GM18909 (cell line): ENCODE data around the gene PCDHGB1.
A peak's percentile ranks its signal among the peaks of the same experiment; 100 is the strongest.
"Not testable (repeated sequence)": the region's sequence is repeated elsewhere in the genome, so short reads cannot be mapped to it uniquely, and the experiment has no call there.

Experiments
- ATAC-seq: cut with Tn5 transposase; IDR thresholded peaks from one replicate; pipeline ENCODE4 v1.9.1; 2021; ENCODE audit warnings: mild to moderate bottlenecking; ENCODE audit not compliant: unreplicated experiment, poor library complexity

PCDHGB1 gene

DNA sequence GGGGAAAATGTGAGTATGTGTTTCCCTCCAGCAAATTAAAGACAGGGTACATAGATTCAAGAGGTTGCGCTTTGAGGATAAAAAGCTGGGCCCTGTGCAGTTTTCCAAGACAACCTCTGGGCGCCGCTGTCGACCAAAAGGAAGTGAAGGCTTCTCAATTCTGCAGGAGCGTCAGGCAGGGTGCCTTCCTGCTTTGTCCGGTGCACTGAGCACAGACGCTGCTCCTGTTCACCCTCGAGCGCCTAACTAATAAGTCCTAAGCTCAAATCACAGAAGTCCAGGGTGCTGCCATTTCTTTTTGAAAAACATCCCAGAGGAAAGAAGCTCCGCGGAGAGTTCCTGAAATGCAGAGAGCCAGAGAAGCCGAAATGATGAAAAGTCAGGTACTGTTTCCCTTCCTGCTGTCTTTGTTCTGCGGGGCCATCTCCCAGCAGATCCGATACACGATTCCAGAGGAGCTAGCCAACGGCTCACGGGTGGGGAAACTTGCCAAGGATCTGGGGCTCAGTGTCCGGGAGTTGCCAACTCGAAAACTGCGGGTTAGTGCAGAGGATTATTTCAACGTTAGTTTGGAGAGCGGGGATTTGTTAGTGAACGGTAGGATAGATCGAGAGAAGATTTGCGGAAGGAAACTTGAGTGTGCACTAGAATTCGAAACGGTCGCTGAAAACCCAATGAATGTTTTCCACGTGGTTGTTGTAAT is at the start of gene PCDHGB1:
PCDHGB1 (plus strand) TSS at position 183 of the 703 bp plus-strand sequence; CDS start at position 345, 162 bp downstream.
- ATAC-seq: peak; percentile 54

DNA sequence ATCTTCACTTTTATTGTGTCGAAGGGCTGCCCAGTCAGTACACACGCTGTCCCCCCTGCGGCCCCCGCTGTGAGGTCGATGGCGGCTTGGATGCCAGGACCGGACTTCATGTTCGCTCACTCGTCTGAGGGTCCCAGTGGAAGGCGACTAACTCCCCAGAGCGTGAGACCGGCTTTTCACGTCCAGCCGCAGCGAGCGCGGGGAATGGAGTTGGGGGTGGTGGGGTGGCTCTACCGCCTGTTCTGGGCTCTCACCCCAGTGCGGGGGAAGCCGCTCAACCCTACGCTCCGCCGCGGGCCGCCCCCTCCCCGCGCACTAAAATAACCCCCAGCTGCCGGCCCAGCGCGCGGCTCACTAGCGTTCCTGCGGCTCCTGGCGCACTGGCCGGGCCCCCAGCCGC is 46.1 kb upstream of the PCDHGB1 start, which contains the start of gene SLC25A2:
SLC25A2 (minus strand) TSS at position 294 of the 400 bp plus-strand sequence; CDS start at position 110, 184 bp downstream.
- no peak for ATAC-seq

DNA sequence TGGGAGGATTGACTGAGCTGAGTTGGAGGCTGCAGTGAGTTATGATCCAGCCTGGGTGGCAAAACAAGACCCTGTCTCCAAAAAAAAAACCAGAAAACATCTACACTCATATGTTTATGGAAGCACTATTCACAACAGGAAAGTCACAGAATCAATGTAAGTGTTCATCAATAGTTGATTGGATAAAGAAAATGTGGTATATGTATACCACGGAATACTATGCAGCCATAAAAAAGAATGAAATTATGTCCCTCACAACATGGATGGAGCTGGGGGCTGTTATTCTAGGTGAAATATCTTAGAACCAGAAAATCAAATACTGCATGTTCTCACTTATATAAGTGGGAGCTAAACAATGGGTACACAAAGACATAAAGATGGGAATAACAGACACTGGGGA is 43.3 kb upstream of the PCDHGB1 start:
- no peak for ATAC-seq

DNA sequence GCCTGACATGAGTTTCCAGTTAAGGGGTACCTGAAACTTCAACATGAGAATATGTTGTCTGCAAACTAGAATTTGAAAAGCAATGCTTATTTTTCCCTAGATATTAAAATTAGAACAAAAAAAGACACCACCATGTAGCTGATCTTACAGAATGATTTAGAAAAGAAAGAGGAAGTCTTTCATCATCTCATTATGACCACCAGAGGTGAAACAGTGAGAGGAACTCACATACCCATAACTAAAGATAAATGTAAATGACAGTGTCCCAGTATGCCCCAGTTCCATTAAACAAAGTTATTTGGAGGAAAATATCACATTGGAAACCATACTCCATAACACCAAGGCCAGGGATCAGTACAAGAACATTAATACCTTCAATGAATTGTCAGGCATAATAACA is 36.2 kb upstream of the PCDHGB1 start:
- ATAC-seq: no peak

DNA sequence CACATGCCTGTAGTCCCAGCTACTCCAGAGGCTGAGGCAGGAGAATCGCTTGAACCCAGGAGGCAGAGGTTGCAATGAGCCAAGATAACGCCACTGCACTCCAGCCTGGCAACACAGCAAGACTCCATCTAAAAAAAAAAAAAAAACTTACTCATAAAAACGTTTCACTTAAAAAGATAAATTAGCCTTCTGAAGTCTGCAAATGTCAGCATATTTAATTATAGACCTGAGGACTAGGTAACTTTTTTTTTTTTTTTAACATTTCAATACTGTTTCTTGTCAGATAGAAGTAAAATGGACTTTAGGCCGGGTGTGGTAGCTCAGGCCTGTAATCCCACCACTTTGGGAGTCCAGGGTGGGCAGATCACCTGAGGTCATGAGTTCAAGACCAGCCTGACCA is 32.9 kb upstream of the PCDHGB1 start:
- not testable (repeated sequence) for ATAC-seq

DNA sequence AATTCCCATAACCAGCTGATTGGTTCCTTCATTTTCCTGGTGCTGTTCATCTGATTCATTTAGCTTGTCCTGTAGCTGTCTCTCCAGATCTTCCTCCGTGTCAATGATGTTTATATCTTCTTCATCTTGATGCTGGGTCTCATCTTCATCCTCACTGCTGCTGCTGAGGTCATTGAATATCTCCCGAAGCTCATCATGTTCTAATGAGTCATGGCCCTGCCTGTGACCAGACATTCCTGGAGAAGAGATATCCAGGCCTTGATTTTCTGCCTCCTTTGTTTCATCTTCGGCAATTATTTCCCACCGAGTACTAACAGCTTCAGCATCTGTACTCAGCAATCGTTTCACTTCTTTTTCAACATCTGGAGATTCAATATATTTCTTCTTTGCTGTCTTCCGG is 30.7 kb upstream of the PCDHGB1 start:
- ATAC-seq: no peak

DNA sequence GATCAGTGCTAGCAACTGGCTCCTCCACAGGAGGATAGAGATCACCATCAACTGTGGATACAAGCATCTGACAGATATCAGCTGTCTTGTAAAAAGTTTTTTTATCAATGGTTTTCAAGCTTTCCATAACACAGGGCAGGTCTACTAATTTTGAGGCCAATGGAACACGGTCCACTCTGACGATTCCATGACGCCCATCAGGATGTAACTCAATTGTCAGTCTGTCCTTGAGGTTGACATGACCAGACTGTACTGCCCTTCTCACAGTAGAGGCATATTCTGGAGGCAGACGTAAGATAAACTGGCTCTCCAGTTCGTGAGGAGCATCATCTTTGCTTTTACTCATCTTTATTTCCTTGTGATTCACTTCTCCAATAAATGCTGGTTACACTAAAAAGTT is 30.2 kb upstream of the PCDHGB1 start:
- ATAC-seq: no peak

DNA sequence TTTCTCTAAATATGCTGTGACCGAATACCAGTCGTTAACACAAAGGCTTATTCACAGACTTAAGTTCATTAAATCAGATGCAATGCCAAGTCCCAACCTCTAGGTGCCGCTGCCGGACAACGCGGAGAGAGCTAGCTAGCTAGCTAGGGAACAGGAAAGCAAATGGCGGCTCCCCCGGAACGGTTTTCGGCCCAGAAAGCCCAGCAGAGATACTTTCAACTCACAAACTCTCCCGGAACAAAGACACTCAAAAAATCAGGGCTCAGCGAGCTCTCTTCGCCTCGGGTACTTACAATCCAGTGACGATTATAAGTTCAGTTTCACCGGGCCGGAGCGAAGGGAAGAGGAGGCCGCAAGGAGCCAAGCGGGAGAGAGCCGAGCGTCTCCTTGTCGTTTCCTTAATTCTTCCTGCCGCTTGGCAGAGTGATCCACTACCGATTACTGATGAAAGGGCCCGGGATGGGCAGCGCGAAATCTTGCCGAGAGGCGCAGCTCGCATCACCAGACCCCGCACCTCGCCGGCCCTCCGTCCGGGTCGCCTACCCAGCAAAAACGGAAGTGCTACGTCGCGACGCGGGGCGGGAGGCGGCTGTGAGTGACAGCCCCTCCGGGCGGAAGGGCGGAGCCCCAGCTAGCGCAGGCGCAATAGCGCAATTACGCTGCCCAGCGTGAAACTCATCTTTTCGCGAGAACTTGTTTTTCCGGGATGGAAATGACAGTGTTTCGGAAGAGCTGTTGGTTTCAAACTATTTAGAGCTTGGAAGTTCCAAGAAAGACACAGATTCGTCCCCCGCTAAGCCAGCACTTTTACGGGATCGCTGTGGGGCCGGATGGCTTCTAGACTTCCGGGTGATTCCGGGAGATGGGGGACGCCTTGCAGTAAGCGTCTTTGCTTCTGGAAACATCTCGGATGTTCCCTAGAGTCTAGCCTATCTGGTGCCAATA is 29.4 kb upstream of the PCDHGB1 start, which contains the start of gene TAF7:
TAF7 (minus strand) TSS at position 560 of the 945 bp plus-strand sequence. CDS start 740 bp downstream, outside the sequence.
- ATAC-seq: peak; percentile 95

DNA sequence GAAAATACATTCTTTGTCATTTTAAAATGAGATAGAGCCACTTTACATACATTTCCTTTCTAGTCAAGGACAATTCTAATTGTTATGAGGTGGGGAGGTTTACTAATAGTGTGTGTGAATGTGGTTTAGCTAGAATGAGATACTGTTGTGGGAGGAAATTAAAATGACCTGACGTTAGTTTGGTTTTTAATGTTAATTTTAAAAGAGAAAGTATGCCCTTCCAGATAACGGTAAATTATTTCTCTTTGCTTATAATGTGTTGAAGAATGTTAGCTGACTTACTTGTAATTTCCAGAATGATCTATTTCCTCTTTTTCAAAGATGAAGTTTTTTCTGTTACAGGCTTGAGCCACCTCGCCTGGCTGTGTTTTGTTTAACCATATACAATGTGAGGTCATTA is 27.6 kb upstream of the PCDHGB1 start:
- no peak for ATAC-seq

DNA sequence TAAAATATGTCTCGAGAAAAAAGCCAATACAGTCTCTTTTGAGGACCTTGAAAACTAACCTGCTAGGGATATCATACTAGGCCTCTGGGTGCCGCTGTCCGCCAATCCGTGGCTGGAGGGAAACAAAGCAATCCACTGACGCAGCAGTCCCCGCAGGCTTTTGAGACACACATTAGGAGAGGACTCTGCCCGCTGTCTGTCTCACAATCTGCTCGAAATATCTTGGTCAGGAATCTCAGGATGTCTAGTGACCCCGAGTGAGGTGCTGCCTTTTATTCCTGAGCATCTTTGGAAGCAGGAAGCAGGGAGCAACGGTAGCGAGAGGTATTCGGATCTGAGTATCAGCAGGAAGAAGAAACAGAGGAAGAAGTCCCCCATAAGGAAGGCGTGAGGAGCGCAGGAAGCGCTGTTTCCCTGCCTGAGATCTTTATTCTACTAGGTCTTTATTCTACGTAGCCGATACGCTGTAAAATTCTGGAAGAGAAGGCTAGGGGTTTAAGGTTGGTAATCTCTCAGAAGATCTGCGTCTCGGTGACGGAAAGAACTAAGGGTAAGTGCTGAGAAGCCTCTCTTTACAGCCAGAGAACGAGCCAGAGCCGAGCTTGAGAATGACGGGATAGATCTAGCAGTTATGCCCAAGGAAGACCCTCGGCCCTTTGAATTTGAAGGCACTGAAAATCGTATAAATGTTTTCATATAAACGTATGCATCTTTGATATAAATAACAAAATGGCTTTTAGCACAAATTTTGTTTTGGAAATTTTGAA is 23.6 kb upstream of the PCDHGB1 start:
- peak; percentile 85 for ATAC-seq

DNA sequence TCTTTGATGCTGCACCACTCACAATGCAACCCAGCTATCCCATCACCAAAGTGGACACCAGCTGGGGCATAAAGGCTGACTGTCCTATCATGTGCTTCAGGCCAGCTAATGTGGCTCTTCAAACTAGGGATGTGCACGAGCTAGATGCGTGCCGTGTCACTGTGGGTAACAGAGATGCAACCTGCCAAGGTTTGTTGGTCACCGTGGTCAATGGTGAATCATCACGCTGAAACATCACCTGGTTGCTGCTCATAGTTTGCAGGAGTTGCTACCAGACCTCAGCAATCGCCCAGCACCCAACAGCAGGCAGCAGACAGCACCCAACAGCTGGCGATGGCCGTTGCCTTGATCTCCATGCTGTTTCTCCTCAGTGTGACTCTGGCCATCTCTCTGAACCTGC is 21.7 kb upstream of the PCDHGB1 start:
- no peak for ATAC-seq

DNA sequence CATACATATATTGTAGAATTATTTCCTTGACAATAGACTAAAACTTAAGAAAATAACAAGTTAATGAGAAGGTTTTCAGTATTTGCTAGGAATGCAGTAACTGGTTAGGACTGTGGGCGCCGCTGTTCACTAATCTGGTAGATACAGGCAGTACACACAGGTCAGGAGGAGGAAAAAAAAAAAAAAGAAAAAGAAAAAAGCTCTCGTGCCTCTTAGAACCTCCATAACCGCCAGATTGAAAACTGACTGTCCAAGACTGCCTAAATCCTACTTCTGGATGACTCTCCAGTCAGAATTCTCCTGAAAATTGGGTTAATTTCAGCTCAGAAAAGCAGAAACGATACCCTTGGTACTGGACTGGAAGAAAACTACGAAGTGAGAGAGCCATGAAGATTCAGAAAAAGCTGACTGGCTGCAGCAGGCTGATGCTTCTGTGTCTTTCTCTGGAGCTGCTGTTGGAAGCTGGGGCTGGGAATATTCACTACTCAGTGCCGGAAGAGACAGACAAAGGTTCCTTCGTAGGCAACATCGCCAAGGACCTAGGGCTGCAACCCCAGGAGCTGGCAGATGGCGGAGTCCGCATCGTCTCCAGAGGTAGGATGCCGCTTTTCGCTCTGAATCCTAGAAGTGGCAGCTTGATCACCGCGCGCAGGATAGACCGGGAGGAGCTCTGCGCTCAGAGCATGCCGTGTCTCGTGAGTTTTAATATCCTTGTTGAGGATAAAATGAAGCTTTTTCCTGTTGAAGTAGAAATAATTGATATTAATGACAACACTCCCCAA is 19.4 kb upstream of the PCDHGB1 start, which contains the start of gene PCDHGA1:
PCDHGA1 (plus strand) TSS at position 216 of the 782 bp plus-strand sequence.
- no peak for ATAC-seq

DNA sequence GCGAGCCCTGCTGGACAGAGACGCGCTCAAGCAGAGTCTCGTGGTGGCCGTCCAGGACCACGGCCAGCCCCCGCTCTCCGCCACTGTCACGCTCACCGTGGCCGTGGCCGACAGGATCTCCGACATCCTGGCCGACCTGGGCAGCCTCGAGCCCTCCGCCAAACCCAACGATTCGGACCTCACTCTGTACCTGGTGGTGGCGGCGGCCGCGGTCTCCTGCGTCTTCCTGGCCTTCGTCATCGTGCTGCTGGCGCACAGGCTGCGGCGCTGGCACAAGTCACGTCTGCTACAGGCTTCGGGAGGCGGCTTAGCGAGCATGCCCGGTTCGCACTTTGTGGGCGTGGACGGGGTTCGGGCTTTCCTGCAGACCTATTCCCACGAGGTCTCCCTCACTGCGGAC is 17.3 kb upstream of the PCDHGB1 start:
- not testable (repeated sequence) for ATAC-seq

DNA sequence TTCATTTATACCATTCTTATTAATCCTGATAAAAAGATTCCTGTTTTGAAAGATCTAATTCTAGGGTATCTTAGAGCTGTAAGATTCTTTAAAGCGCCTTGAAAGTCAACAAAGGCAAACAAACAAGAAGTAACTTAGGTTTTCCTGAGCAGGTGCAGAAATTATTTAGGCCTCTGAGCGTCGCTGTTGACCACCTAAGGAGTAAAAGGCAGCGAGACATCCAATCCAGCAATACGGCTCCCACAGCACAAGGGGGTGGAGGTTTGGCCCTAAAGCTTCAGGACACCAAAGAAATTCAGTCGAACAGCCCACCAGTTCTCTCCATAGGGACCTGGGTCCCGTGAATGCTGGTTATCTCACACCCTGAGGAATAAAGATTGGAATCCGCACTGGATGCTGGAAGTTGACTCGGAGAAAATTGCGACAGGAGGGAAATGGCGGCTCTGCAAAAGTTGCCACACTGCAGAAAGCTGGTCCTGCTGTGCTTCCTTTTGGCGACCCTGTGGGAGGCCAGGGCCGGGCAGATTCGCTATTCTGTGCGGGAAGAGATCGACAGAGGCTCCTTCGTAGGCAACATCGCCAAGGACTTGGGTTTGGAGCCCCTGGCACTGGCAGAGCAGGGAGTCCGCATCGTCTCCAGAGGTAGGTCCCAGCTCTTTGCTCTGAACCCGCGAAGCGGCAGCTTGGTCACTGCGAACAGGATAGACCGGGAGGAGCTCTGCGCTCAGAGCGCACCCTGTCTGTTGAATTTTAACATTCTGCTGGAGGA is 11.2 kb upstream of the PCDHGB1 start, which contains the start of gene PCDHGA2:
PCDHGA2 (plus strand) TSS at position 223 of the 769 bp plus-strand sequence.
- no peak for ATAC-seq

DNA sequence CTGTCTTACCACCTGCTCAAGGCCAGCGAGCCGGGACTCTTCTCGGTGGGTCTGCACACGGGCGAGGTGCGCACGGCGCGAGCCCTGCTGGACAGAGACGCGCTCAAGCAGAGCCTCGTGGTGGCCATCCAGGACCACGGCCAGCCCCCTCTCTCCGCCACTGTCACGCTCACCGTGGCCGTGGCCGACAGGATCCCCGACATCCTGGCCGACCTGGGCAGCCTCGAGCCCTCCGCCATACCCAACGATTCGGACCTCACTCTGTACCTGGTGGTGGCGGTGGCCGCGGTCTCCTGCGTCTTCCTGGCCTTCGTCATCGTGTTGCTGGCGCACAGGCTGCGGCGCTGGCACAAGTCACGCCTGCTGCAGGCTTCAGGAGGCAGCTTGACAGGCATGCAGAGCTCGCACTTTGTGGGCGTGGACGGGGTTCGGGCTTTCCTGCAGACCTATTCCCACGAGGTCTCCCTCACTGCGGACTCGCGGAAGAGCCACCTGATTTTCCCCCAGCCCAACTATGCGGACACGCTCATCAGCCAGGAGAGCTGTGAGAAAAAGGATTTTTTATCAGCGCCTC is 9.0 kb upstream of the PCDHGB1 start:
- ATAC-seq: not testable (repeated sequence)

DNA sequence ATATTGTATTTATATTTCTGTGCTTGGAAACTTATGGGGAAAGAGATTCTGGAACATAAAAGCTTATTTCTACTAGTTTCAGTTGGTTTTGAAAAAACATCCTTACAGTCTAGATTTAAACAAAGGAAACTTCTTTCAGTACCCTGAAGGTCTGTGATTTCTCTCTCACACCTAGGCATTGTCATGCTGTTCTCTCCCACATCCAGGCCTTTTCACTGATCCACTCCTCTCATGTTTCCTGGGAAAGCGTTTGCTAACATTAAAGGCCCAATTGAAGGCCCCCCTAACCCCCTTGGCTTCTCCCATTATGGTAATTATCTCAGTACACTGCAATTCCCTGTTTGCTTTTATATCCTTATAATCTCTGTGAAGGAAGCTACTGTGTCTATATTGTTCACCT is 7.1 kb upstream of the PCDHGB1 start:
- no peak for ATAC-seq

DNA sequence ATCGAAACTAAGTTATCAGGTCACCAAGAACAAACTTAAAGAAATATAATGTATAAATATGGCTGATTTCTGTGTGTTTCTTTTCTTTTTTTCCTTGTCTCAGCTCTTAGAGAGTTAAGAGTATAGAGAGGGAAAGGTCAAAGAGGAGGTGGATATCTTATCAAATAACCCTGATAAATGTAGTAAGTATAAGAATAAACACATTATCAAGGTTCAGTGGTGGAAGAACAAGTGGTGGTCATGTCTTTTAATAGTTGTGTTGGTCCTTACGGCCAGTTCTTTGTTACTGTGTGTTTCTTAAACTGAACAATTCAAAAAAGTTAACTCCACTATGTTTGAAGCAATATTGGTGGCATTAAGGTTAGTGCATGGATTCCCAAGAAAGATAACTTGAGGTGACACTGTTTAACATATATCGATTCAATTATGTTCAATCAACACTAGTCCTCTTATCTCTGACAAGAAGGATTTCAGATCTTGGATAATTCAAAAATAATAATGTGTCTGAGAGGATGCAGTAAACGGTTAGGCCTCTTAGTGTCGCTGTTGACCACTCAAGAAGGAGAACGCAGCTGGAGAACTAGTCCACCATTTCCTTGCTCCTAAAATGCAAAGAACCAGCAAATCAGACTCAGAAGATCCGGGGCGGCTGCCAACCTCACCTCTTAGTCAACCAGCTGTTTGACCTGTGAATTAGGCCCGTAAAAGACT is 6.5 kb upstream of the PCDHGB1 start, which contains the start of gene PCDHGA3:
PCDHGA3 (plus strand) TSS at position 588 of the 711 bp plus-strand sequence. CDS start 205 bp downstream, outside the sequence.
- no peak for ATAC-seq
